ES-I3 (cell line): ENCODE data around the gene PQBP1.

Experiments used
- H3K36me3 ChIP-seq: 2 replicates; pipeline ENCODE4 v1.6.1; 2013; ENCODE audit warnings: mild to moderate bottlenecking, low read length, control low read depth, moderate library complexity; ENCODE audit not compliant: insufficient read depth
- H3K4me1 ChIP-seq: 2 replicates; pipeline ENCODE4 v1.6.1; 2013; ENCODE audit warnings: mild to moderate bottlenecking, control low read depth, low read length; ENCODE audit not compliant: insufficient read depth
- H3K9ac ChIP-seq: 2 replicates; pipeline ENCODE4 v1.6.1; 2013; ENCODE audit warnings: low read depth, mild to moderate bottlenecking, low read length, moderate library complexity
- H3K9me3 ChIP-seq: 2 replicates; pipeline ENCODE4 v1.6.1; 2013; ENCODE audit warnings: mild to moderate bottlenecking, low read length, moderate library complexity; ENCODE audit not compliant: control insufficient read depth, insufficient read depth

The PQBP1 gene

GRCh38 chrX:48945517-48946348 is 48.0 kb downstream of the PQBP1 start:
- Histone ChIP-seq H3K9me3 (no peaks in the 10 kb centered on the region; the same call in 1 of the 2 replicates), H3K36me3 (no peaks in the 10 kb centered on the region), H3K4me1 (peaks cover 10% of the 10 kb centered on the region), H3K9ac (no peak overlapping the region)

- no peaks in the 10 kb centered on the region for H3K36me3 ChIP-seq
- no peaks in the 10 kb centered on the region; the same call in 1 of the 2 replicates for H3K9me3 ChIP-seq
- no peak overlapping the region for H3K9ac ChIP-seq
- peaks cover 4% of the 10 kb centered on the region; the same call in 1 of the 2 replicates for H3K4me1 ChIP-seq
These were observed 50.9 kb downstream of the PQBP1 start for GRCh38 chrX:48948589-48948988.
